GM19193 (cell line): ENCODE data around the gene SLC35C1.

Experiments
- POLR2A ChIP-seq: IDR thresholded peaks from 4 replicates; pipeline ENCODE4 v1.6.1; 2011; ENCODE audit not compliant: insufficient read depth, insufficient read length; ENCODE audit errors: extremely low read depth

The SLC35C1 gene

GRCh38 chr11:45773786-45774655 is 30.9 kb upstream of the SLC35C1 start:
- no peak for TF ChIP-seq POLR2A

- no peak for TF ChIP-seq POLR2A
These were observed 30.2 kb upstream of the SLC35C1 start for GRCh38 chr11:45774786-45775185.

- no peak for TF ChIP-seq POLR2A
These were observed 27.6 kb upstream of the SLC35C1 start for GRCh38 chr11:45777127-45777969.

- TF ChIP-seq POLR2A, result no peak
These were observed 26.6 kb upstream of the SLC35C1 start for GRCh38 chr11:45778341-45778740.

GRCh38 chr11:45779602-45780001 is 25.3 kb upstream of the SLC35C1 start:
- no peak for TF ChIP-seq POLR2A

- no peak for TF ChIP-seq POLR2A
These were observed 18.7 kb upstream of the SLC35C1 start for GRCh38 chr11:45786272-45786671.

- TF ChIP-seq POLR2A, result no peak
These were observed 16.1 kb upstream of the SLC35C1 start for GRCh38 chr11:45788887-45789286.

GRCh38 chr11:45791524-45791923 is 13.4 kb upstream of the SLC35C1 start:
- no peak for TF ChIP-seq POLR2A

- no peak for TF ChIP-seq POLR2A
These were observed 10.8 kb upstream of the SLC35C1 start for GRCh38 chr11:45794169-45794568.

- no peak for TF ChIP-seq POLR2A
These were observed 9.6 kb upstream of the SLC35C1 start for GRCh38 chr11:45795379-45795778.

GRCh38 chr11:45796461-45796861 is 8.5 kb upstream of the SLC35C1 start:
- TF ChIP-seq POLR2A, result no peak

- no peak for TF ChIP-seq POLR2A
These were observed 6.0 kb upstream of the SLC35C1 start for GRCh38 chr11:45798793-45799441.

GRCh38 chr11:45799562-45799961 is 5.4 kb upstream of the SLC35C1 start:
- no peak for TF ChIP-seq POLR2A

- no peak for TF ChIP-seq POLR2A
These were observed 4.7 kb upstream of the SLC35C1 start for GRCh38 chr11:45800261-45800660.

- no peak for TF ChIP-seq POLR2A
These were observed 3.1 kb upstream of the SLC35C1 start for GRCh38 chr11:45801723-45802315.
